Measurements from ENCODE around the gene KCNH5.

KCNH5 gene

GRCh38 chr14:62956413-62956812 is 88.8 kb downstream of the KCNH5 start:
- no peak for TF ChIP-seq CTCF (IDR thresholded peaks at IDR 0.05; ENCODE audit: borderline replicate concordance, insufficient read depth, low read depth, low read length)
- no peak overlapping the region for H3K4me3 ChIP-seq (ENCODE audit: low read depth, low read length)

- H3K4me3 ChIP-seq (ENCODE audit: low read depth, low read length): no peak overlapping the region
- TF ChIP-seq CTCF (IDR thresholded peaks at IDR 0.05; ENCODE audit: borderline replicate concordance, insufficient read depth, low read depth, low read length): no peak
Measured at GRCh38 chr14:62954165-62954564, 91.1 kb downstream of the KCNH5 start.

GRCh38 chr14:62952226-62952625 is 93.0 kb downstream of the KCNH5 start:
- no peak overlapping the region for H3K4me3 ChIP-seq (ENCODE audit: low read depth, low read length)
- no peak for TF ChIP-seq CTCF (IDR thresholded peaks at IDR 0.05; ENCODE audit: borderline replicate concordance, insufficient read depth, low read depth, low read length)

GRCh38 chr14:62947301-62947700 is 98.0 kb downstream of the KCNH5 start:
- no peak overlapping the region for H3K4me3 ChIP-seq (ENCODE audit: low read depth, low read length)
- TF ChIP-seq CTCF (IDR thresholded peaks at IDR 0.05; ENCODE audit: borderline replicate concordance, insufficient read depth, low read depth, low read length): no peak

- H3K4me3 ChIP-seq (ENCODE audit: low read depth, low read length): no peak overlapping the region
- no peak for TF ChIP-seq CTCF (IDR thresholded peaks at IDR 0.05; ENCODE audit: borderline replicate concordance, insufficient read depth, low read depth, low read length)
Measured at GRCh38 chr14:62946221-62946620, 99.0 kb downstream of the KCNH5 start.

GRCh38 chr14:62943202-62943601 is 102.1 kb downstream of the KCNH5 start:
- TF ChIP-seq CTCF (IDR thresholded peaks at IDR 0.05; ENCODE audit: borderline replicate concordance, insufficient read depth, low read depth, low read length): no peak
- no peak overlapping the region for H3K4me3 ChIP-seq (ENCODE audit: low read depth, low read length)

- H3K4me3 ChIP-seq (ENCODE audit: low read depth, low read length): no peak overlapping the region
- no peak for TF ChIP-seq CTCF (IDR thresholded peaks at IDR 0.05; ENCODE audit: borderline replicate concordance, insufficient read depth, low read depth, low read length)
Measured at GRCh38 chr14:62939970-62940369, 105.3 kb downstream of the KCNH5 start.
